Stimulated activated CD4-positive, alpha-beta T cell treated with anti-CD3 and anti-CD28 coated beads, Interleukin-2, amount 100 ng/mL, for 48 hours (primary cell): Measurements from ENCODE around the gene TESK1.
A peak's percentile ranks its signal among the peaks of the same experiment; 100 is the strongest.

Source experiments
- DNase-seq, 2 donors: peaks; one replicate each; pipeline ENCODE4 v3.0.0-alpha.2; 2020

The TESK1 gene

GRCh38 chr9:35649431-35650340 is 44.6 kb downstream of the TESK1 start:
- peak; percentile 27 to 38 for DNase-seq

GRCh38 chr9:35650341-35651158 is 45.5 kb downstream of the TESK1 start, which contains the start of gene SIT1:
Gene SIT1, minus strand, starts transcription at chr9:35650931. Its CDS starts 78 bp downstream, at chr9:35650853.
- peak in 1 of 2 donors; percentile 28 for DNase-seq

- DNase-seq, result no peak
Measured at GRCh38 chr9:35651956-35652828, 47.1 kb downstream of the TESK1 start.

- no peak for DNase-seq
Measured at GRCh38 chr9:35652829-35653209, 47.8 kb downstream of the TESK1 start.

DNA sequence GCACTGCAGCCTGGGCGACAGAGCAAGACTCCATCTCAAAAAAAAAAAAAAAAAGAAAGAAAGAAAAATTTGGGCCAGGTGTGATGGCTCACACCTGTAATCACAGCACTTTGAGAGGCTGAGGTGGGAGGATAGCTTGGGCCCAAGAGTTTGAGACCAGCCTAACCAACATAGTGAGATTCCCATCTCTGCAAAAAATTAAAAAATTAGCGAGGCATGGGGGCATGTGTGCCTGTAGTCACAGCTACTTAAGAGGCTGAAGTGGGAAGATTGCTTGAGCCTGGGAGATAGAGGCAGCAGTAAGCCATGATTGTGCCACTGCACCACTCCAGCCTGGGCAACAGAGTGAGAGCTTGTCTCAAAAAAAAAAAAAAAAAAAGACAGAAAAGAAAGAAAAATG is 48.5 kb downstream of the TESK1 start:
- no peak for DNase-seq

- DNase-seq, result no peak
Measured at GRCh38 chr9:35656348-35656747, 51.3 kb downstream of the TESK1 start.

- DNase-seq, result no peak
Measured at GRCh38 chr9:35656831-35657545, 51.9 kb downstream of the TESK1 start.

DNA sequence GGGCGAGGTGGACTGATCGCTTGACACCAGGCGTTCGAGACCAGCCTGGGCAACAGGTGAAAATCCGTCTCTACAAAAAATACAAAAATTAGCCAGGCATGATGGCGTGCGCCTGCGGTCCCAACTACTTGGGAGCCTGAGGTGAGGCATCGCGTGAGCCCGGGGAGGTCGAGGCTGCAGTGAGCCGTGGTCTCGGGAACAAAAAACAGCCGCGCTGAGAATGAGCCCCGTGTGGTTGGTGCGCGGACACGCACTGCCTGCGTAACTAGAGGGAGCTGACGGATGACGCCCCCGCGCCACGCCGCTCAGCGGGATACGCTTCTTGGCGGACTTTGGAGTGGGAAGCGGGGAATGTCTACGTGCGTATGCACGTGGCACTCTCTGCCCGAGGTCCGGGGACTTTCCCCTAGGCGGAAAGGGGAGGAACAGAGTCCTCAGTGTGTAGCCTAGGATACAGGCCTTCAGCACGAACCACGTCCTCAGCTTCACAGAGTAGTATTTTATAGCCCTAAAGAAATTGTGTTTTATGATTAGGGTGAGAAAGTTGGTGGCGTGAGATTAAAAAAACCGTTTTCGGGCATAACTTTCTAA is 52.6 kb downstream of the TESK1 start, which contains the start of gene RMRP:
RMRP (minus strand) TSS at position 474 of the 591 bp plus-strand sequence.
- peak; percentile 90 to 92 for DNase-seq

DNA sequence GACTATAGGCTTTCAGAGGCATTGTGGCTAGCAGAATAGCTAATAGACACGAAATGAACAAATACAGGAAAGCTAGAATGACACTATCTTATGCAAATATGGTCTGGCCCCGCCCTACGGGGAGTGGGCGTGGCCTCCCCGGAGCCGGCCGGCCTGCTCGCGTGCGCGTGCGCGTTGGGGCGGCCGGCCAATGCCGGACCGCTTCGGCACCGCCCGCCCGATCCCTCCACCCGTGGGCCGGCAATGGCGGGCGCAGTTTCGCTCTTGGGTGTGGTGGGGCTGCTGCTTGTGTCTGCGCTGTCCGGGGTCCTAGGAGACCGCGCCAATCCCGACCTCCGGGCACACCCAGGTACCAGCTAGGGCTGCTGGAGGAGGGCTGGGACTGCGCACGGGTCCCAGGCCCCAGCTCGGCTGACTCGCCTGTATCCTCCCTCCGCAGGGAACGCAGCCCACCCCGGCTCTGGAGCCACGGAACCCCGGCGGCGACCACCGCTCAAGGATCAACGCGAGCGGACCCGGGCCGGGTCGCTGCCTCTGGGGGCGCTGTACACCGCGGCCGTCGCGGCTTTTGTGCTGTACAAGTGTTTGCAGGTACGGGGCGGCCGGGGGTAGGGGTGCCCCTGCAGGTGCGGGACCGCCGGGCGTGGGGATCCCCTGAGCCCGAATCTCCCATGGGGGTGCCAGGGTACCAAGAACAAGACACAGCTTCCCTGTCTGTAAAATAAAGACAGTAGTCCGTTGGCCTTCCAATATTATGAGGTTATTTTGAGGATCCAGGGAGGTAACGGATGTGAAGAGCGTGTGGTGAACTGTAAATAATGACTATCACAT is 53.3 kb downstream of the TESK1 start, which contains the start of gene CCDC107:
CCDC107 (plus strand) TSS at position 156 of the 831 bp plus-strand sequence; CDS start at position 244, 88 bp downstream.
- peak; percentile 75 to 80 for DNase-seq

GRCh38 chr9:35658968-35659220 is 53.8 kb downstream of the TESK1 start:
- DNase-seq, result no peak

DNA sequence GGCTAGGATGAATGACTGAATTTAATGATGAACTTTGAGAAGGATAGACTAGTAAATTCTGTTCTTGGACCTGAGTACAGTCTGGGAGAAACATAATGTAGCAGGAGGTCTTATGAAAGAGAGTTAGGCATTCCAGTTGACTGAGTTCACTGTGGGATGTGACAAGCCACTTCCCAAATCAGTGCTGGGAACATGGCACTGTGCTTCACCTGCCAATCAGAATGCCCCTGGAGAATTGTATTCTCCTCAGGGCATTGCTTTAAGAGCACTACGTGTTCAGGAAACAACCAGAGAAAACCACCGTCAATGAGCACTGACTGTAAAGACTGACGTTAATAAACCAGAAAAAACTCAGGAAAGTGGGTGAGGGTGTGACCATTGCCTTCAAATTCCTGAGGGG is 54.3 kb downstream of the TESK1 start:
- no peak for DNase-seq
